GM23248 (cell line): ENCODE data around the gene DIS3L.
"Not testable (repeated sequence)": the region's sequence is repeated elsewhere in the genome, so short reads cannot be mapped to it uniquely, and the experiment has no call there.

Experiments used
- EZH2 ChIP-seq: fragments of 200-600 bp; sonication (generic); IDR thresholded peaks from 2 replicates; pipeline ENCODE4 v1.6.1; 2018; ENCODE audit warnings: antibody characterized with exemption, mild to moderate bottlenecking; ENCODE audit not compliant: insufficient read depth, poor library complexity, severe bottlenecking
- EZH2phosphoT487 ChIP-seq: fragments of 200-600 bp; sonication (generic); IDR thresholded peaks from 2 replicates; pipeline ENCODE4 v1.6.1; 2018; ENCODE audit warnings: antibody characterized with exemption, moderate library complexity, mild to moderate bottlenecking, low read depth; ENCODE audit not compliant: insufficient read depth

DNA sequence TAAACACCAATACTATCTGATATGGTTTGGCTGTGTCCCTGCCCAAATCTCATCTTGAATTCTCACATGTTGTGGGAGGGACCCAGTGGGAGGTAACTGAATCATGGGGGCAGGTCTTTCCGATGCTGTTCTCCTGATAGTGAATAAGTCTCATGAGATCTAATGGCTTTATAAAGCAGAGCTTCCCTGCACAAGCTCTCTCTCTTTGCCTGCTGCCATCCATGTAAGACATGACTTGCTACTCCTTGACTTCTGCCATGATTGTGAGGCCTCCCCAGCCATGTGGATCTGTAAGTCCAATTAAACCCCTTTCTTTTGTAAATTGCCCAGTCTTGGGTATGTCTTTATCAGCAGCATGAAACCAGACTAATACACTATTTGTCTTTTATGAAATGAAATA, 30.5 kb upstream of the DIS3L start:
- TF ChIP-seq EZH2phosphoT487, EZH2: not testable (repeated sequence)
